Astrocyte (in vitro differentiated cells and primary cell): ENCODE data around the gene PRTG.
"Not testable (repeated sequence)": the region's sequence is repeated elsewhere in the genome, so short reads cannot be mapped to it uniquely, and the experiment has no call there.

ENCODE experiments used
- CTCF ChIP-seq: IDR thresholded peaks from 2 replicates; pipeline ENCODE4 v1.5.1; 2011; ENCODE audit warnings: low read depth, mild to moderate bottlenecking, inconsistent platforms, low read length, moderate library complexity; ENCODE audit not compliant: insufficient read depth
- EZH2 ChIP-seq: IDR thresholded peaks from 2 replicates; pipeline ENCODE4 v1.6.1; 2012; ENCODE audit warnings: mild to moderate bottlenecking, low read length, inconsistent platforms; ENCODE audit not compliant: insufficient read depth

- not testable (repeated sequence) for TF ChIP-seq CTCF, EZH2
Observed at GRCh38 chr15:55693116-55693515, 49.8 kb downstream of the PRTG start.
